Right kidney (tissue), 1 donor: Measurements from ENCODE around the gene ABCG4.
"Not testable (repeated sequence)": the region's sequence is repeated elsewhere in the genome, so short reads cannot be mapped to it uniquely, and the experiment has no call there.

Experiments used
- DNase-seq: peaks from one replicate; pipeline ENCODE4 v3.0.0-alpha.2; 2016

ABCG4 gene

GRCh38 chr11:119153049-119153818, 4.4 kb downstream of the ABCG4 start:
- no peak for DNase-seq

DNA sequence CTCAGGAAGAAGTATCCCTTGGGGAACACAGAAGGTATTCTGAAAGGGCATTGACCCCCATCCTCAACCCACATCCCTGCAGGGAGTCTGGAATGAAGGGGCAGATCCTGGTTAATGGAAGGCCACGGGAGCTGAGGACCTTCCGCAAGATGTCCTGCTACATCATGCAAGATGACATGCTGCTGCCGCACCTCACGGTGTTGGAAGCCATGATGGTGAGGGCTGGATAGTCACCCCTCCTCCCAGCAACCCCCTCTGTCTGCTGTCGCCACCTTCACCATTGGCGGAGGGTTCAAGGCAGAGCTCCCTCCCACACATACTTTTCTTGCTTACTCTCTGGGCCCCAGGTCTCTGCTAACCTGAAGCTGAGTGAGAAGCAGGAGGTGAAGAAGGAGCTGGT, 5.3 kb downstream of the ABCG4 start:
- DNase-seq = no peak

- DNase-seq = no peak
These were observed 7.1 kb downstream of the ABCG4 start for GRCh38 chr11:119155733-119156492.

DNA sequence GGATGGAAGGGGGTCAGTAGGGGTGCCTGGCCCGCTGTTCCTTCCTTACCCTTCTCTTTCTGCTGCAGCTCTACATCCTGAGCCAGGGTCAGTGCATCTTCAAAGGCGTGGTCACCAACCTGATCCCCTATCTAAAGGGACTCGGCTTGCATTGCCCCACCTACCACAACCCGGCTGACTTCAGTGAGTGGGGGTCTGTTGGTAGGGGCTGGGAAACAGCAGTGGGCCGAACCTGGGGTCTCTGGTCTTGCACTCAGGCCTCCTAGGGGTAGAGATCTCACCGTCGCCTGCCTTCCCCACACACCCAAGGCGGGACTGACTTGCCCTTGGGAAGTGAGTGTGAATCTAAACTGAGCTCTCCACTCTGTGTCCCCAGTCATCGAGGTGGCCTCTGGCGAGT, 7.6 kb downstream of the ABCG4 start:
- no peak for DNase-seq

GRCh38 chr11:119157063-119157462, 8.2 kb downstream of the ABCG4 start:
- no peak for DNase-seq

- DNase-seq = no peak
These were observed 9.6 kb downstream of the ABCG4 start for GRCh38 chr11:119158467-119158866.

- DNase-seq = no peak
These were observed 11.3 kb downstream of the ABCG4 start for GRCh38 chr11:119160151-119160550.

DNA sequence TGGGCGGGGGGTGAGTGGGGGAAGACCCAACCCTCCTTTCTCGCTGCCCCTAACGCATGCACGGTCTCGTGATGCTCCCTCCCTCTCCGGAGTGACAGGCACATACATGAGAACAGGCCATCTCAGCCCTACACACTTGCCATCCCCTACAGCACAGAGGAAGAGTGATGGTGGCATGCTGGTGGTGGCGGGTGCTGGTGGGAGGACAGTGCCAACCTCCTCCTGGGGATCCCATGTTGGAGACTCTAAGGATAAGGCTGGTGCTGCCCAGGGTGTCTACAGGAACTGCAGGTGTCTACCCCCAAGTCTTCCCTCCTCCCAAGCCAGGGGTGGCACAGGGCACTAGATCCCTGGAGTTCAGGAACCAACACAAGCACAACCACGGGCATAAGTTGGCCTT, 13.0 kb downstream of the ABCG4 start:
- DNase-seq = no peak

GRCh38 chr11:119166368-119167076, 17.7 kb downstream of the ABCG4 start:
- no peak for DNase-seq

DNA sequence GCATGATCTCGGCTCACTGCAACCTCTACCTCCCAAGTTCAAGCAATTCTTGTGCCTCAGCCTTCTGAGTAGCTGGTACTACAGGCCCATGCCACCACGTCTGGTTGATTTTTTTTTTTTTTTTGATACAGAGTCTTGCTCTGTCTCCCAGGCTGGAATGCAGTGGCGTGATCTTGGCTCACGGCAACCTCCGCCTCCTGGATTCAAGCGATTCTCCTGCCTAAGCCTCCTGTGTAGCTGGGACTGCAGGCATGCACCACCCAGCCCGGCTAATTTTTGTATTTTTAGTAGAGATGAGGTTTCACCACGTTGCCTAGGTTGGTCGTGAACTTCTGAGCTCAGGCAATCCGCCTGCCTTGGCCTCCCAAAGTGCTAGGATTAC, 18.2 kb downstream of the ABCG4 start:
- DNase-seq = not testable (repeated sequence)

GRCh38 chr11:119167933-119168332, 19.1 kb downstream of the ABCG4 start:
- DNase-seq = no peak

DNA sequence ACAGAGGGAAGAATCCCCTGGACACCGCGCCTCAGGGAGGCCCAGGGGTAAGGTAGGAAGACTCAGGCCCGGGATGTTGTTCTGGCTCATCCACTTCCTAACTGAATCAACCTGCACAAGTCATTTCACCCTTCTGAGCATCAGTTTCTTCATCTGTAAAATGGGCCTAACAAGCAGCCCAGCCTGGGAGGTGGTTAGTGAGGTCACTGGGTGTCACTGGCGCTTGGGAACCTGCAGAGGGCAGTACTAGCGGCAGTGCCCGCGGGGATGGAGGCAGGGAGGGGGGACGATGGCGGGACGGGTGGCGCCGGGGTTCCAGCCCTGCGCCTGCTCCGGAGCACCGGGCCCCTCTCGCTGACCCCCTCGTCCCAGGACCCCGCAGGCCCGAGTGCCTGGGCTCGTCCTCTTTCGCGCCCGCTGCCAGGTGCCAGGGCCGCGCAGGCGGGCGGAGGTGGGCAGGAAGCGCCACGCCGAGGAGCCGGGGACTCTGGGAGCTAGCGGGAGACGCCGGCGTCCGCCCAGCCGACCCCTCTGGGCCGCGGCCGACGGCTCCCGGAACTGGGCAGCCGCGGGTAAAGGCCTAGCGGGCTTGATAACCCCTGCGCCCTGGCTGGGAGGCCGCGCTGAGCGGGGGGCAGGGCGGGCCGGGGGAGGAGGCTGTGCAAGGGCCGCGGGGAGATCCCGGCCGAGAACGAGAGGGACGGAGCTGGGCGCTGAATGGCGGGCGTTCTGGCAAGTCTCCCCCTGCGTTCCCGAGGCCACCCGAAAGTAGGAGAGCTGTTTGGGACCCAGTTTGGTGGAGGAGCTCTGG, 19.8 kb downstream of the ABCG4 start, which contains the start of gene NLRX1:
Gene NLRX1, plus strand, starts transcription at position 255 of the 811 bp plus-strand sequence. CDS start 2,679 bp downstream, outside the sequence.
- DNase-seq = peak; percentile 87

GRCh38 chr11:119169282-119169719, 20.4 kb downstream of the ABCG4 start:
- DNase-seq = peak; percentile 78

DNA sequence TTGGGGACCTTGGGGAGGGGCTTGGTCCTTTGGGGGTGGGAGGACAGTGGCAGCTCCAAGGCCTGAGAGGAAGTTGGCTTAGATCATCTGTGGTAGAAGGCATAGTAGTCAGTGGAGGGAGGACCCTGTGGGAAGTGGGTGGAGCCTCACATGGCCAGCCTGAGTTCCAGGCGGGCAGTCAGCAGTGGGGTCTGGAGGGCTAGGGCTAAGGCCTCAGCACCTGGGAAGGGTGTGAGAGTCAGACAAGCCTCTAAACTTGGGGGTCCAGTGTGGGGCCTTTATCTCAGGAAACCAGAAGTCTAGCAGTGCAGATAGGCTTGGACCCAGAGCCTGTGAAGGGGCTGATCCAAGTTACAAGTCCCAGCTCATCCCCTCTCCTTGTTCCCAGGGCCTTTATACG, 23.7 kb downstream of the ABCG4 start:
- DNase-seq = no peak

GRCh38 chr11:119173453-119173852, 24.6 kb downstream of the ABCG4 start:
- no peak for DNase-seq

DNA sequence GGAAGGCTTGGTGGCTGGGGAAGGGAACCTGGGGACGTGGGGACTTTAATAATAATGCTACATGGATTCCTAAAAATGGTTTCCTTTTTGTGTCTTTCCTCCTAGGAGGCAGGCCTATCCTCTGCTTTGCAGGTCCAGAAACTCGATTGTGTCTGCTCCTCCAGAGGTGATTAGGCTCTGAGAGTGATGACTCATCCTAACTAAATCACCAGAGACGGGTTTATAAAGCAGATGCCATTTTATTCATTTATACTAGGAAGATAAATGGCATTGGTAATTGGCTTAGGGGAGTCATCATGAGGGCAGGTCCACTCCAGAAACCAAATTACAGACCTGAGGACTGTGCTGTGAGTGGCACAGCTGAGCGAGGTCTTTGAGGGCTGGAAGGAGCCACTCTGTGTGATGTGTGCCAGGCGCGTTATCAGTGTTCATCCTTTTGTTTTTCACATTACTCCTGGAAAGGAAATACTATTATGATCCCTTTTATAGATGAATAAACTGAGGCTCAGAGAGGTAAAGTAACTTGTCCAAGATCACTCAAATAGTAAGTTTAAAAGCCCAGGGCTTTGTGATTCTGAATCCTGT, 26.7 kb downstream of the ABCG4 start:
- no peak for DNase-seq

DNA sequence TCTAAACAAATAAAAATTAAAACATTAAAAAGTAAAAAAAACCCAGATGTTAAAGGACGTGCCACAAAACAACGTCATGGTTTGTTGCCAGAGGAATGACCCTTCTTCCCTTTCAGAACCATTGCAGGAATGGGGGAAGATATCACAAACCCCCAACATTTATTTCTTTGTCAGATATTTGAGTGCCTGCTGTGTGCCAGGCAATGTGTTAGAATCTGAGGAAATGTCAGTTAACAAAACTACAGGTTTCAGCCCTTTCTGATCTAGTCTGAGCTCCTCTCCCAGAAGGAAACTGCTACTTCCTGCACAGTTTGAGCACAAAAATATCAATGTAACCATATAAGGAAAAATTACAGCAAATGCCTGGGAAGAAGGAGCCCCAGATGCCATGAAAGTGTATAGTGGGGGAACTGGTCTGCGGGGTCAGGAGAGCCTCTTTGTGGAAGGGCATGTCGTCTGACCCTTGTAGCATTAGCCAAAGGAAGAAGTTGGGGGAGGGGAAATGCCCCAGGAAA, 29.4 kb downstream of the ABCG4 start:
- DNase-seq = no peak

DNA sequence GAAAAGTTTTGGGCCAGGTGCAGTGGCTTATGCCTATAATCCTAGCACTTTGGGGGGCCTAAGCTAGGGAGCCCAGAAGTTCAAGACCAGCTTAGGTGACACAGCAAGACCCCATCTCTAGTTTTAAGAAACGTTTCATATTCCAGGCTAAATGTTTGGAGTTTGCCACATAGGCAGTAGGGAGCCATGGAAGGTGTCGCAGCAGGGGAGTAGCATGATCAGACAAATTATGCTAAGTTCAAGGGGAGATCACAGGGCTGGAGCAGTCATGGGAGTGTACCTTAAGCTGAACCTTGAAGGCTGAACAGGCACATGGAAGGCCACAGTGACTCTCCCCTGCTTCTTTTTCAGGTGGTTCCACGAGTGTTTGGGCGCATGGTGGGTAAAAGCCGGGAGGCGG, 30.5 kb downstream of the ABCG4 start:
- no peak for DNase-seq

- no peak for DNase-seq
These were observed 31.1 kb downstream of the ABCG4 start for GRCh38 chr11:119179983-119180382.

GRCh38 chr11:119180729-119181676, 32.2 kb downstream of the ABCG4 start:
- no peak for DNase-seq
